Choroid plexus epithelial cell (primary cell): ENCODE results near the gene UFL1.

Experiments
- DNase-seq: peaks from one replicate; pipeline ENCODE4 v3.0.0-alpha.2; 2010; ENCODE audit warnings: low read depth
- H3K4me3 ChIP-seq: 2 replicates; pipeline ENCODE4 v1.5.1; 2011; ENCODE audit warnings: low read depth, mild to moderate bottlenecking, control low read depth, low read length, moderate library complexity
- CTCF ChIP-seq: conservative IDR thresholded peaks from 2 replicates; pipeline ENCODE4 v1.5.1; 2011; ENCODE audit warnings: low read depth, mild to moderate bottlenecking, control low read depth, inconsistent platforms, low read length, moderate library complexity

UFL1 gene

DNA sequence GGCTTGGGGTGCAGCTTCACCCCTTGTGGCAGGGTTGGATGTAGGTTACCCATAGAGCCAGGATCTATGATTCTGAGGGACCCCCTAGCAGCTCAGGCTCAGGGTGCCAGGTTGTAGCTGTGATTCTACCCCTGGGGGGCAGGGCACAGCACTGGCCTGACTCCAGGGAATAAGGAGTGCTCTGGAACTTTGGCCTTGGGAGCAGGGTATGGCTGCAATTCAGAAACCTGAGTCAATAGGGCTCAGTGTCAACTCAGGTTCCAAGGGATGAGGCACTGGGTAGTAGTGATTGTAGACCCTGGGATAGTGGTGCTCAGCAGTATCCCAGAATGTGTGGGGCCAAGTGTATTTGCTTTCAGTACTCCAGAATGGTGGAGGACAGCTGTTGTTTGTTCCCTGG is 49.9 kb downstream of the UFL1 start:
- no peak for DNase-seq

DNA sequence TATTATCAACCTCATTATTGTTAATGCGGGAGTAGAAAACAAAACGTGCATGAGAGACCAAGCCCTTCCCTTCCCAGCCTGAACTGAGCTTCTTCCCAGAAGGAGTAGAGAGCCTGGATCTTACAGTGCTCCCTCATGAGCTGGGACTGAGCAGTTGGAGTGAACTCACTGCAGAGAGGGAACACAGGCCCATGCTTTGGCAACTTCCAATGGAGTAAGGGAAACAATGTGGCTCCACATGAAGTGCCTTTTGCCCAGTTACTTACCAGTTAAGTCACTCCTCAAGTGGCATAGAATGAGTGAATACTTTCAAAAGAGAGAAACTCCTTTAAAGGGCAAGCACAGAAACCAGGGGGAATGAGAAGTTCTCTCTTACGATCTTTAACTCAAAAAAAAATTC is 53.8 kb downstream of the UFL1 start:
- TF ChIP-seq CTCF, result no peak
- DNase-seq, result no peak
- H3K4me3 ChIP-seq, result no peak overlapping the region

More for the DNA sequence above, 49.9 kb downstream of the UFL1 start:
- no peak overlapping the region for H3K4me3 ChIP-seq
- TF ChIP-seq CTCF, result no peak

DNA sequence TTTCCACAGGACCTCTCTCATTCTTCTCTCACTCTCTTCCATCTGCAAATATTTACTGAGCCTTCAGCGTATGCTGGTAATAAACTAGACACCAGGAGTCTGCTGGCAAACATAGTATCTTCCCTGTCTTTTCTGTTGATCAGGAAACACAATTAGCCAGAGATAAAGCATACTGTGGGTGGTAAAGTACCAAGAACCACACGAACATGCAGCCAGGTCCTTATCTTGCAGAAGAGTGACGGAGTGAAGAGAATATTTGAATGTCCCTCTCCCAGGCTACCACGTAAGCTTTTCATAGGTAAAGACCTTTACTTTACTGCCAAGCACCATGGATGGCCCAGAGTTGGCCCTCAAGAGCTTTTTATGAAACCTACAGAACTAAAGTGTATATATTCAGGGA is 54.6 kb downstream of the UFL1 start:
- no peak for DNase-seq
- no peak for TF ChIP-seq CTCF
- no peak overlapping the region for H3K4me3 ChIP-seq

- TF ChIP-seq CTCF, result no peak
- no peak overlapping the region for H3K4me3 ChIP-seq
Measured at GRCh38 chr6:96582021-96582420, 60.4 kb downstream of the UFL1 start.

DNA sequence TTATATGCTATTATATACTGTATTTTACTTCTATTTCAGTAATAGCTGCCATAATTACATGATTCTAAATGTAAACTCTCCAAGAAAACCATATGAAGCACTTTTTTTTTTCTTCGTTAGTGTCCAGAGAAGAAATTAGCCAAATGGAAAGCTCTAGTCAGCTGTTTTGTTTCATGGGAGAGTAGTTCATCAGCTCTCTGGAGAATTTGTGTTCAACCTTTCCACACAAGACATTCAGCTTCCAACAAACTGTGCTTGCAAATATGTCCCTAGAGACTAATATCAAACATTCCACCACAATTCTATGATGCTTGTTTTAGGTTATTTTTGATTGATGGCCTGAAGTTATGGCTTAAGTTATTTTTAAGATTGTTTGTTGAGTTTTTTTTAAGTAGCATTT is 60.8 kb downstream of the UFL1 start:
- H3K4me3 ChIP-seq, result no peak overlapping the region
- no peak for DNase-seq
- no peak for TF ChIP-seq CTCF

More at GRCh38 chr6:96582021-96582420, 60.4 kb downstream of the UFL1 start:
- DNase-seq, result no peak

DNA sequence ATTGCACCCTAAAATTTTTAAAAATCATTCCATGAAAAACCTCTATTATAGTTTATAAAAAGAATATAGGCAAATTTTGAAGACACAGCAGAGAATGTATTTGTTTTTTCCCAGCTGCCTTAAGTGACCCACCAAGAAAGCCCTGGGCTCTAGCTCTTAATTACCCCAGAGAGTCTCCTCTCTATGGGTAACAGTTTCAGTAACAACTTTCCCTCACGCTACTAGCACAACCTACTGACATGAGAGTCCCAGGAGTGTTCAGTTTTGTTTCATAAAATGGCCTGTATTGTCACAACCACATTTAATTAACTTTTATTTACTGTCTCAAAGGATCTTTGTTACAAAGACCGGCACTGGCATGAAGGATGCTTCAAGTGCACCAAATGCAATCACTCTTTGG is 82.8 kb downstream of the UFL1 start:
- no peak overlapping the region for H3K4me3 ChIP-seq
- DNase-seq, result no peak
- TF ChIP-seq CTCF, result no peak
